ENCODE data around the gene TRPM3.

Gene TRPM3

GRCh38 chr9:70539526-70539925 is 581.9 kb downstream of the TRPM3 start:
- no peak for DNase-seq

- no peak for DNase-seq
Observed at GRCh38 chr9:70539001-70539400, 582.4 kb downstream of the TRPM3 start.

GRCh38 chr9:70537084-70537483 is 584.3 kb downstream of the TRPM3 start:
- no peak for DNase-seq

GRCh38 chr9:70535546-70536323 is 585.7 kb downstream of the TRPM3 start:
- DNase-seq = no peak

- DNase-seq = no peak
Observed at GRCh38 chr9:70534471-70534870, 587.0 kb downstream of the TRPM3 start.

- no peak for DNase-seq
Observed at GRCh38 chr9:70534061-70534460, 587.4 kb downstream of the TRPM3 start.

- no peak for DNase-seq
Observed at GRCh38 chr9:70533492-70533891, 587.9 kb downstream of the TRPM3 start.

GRCh38 chr9:70532716-70533115 is 588.7 kb downstream of the TRPM3 start:
- DNase-seq = no peak

GRCh38 chr9:70531311-70531710 is 590.1 kb downstream of the TRPM3 start:
- DNase-seq = no peak

GRCh38 chr9:70530716-70531115 is 590.7 kb downstream of the TRPM3 start:
- no peak for DNase-seq

GRCh38 chr9:70529833-70530232 is 591.6 kb downstream of the TRPM3 start:
- no peak for DNase-seq

- DNase-seq = no peak
Observed at GRCh38 chr9:70529377-70529776, 592.0 kb downstream of the TRPM3 start.

GRCh38 chr9:70526902-70527301 is 594.5 kb downstream of the TRPM3 start:
- DNase-seq = no peak

- DNase-seq = no peak
Observed at GRCh38 chr9:70525519-70525918, 595.9 kb downstream of the TRPM3 start.

- peak; percentile 6 for DNase-seq
Observed at GRCh38 chr9:70519912-70520724, 601.3 kb downstream of the TRPM3 start.

GRCh38 chr9:70517926-70518610 is 603.4 kb downstream of the TRPM3 start:
- DNase-seq = no peak

GRCh38 chr9:70514273-70514672 is 607.1 kb downstream of the TRPM3 start:
- no peak for DNase-seq

GRCh38 chr9:70511858-70512257 is 609.6 kb downstream of the TRPM3 start:
- DNase-seq = no peak

- DNase-seq = peak; percentile 64
Observed at GRCh38 chr9:70510157-70510770, 611.2 kb downstream of the TRPM3 start.

- DNase-seq = no peak
Observed at GRCh38 chr9:70506159-70506558, 615.3 kb downstream of the TRPM3 start.

GRCh38 chr9:70504834-70505233 is 616.6 kb downstream of the TRPM3 start:
- DNase-seq = no peak

- DNase-seq = no peak
Observed at GRCh38 chr9:70502690-70503089, 618.7 kb downstream of the TRPM3 start.

- no peak for DNase-seq
Observed at GRCh38 chr9:70500793-70501192, 620.6 kb downstream of the TRPM3 start.
